NCI-H146 treated with DMSO at 0.1 percent for 48 hours (cell line): ENCODE results near the gene OSBP.
"Not testable (repeated sequence)": the region's sequence is repeated elsewhere in the genome, so short reads cannot be mapped to it uniquely, and the experiment has no call there.

Experiments
- DNase-seq: peaks from one replicate; lab custom pipeline; 2025; ENCODE audit not compliant: unreplicated experiment; lab: John Stamatoyannopoulos, UW

Gene OSBP

GRCh38 chr11:59615637-59616395 lies at the start of gene OSBP:
TSS of gene OSBP (minus strand) at chr11:59615774. CDS start at chr11:59615664, 110 bp downstream.
- peak; percentile 100 for DNase-seq

GRCh38 chr11:59660621-59661020 lies 45.0 kb upstream of the OSBP start:
- DNase-seq = no peak

GRCh38 chr11:59659981-59660380 lies 44.4 kb upstream of the OSBP start:
- no peak for DNase-seq

GRCh38 chr11:59658036-59658435 lies 42.5 kb upstream of the OSBP start:
- DNase-seq = no peak

GRCh38 chr11:59654893-59655292 lies 39.3 kb upstream of the OSBP start:
- DNase-seq = no peak

- no peak for DNase-seq
Measured at GRCh38 chr11:59647245-59647980, 31.8 kb upstream of the OSBP start.

- DNase-seq = no peak
Measured at GRCh38 chr11:59644528-59644927, 29.0 kb upstream of the OSBP start.

GRCh38 chr11:59643390-59643789 lies 27.8 kb upstream of the OSBP start:
- DNase-seq = no peak

- DNase-seq = no peak
Measured at GRCh38 chr11:59641156-59641555, 25.6 kb upstream of the OSBP start.

- no peak for DNase-seq
Measured at GRCh38 chr11:59630493-59630892, 14.9 kb upstream of the OSBP start.

- no peak for DNase-seq
Measured at GRCh38 chr11:59629996-59630395, 14.4 kb upstream of the OSBP start.

GRCh38 chr11:59626969-59627368 lies 11.4 kb upstream of the OSBP start:
- not testable (repeated sequence) for DNase-seq

- DNase-seq = no peak
Measured at GRCh38 chr11:59625703-59626102, 10.1 kb upstream of the OSBP start.

- no peak for DNase-seq
Measured at GRCh38 chr11:59617876-59618275, 2.3 kb upstream of the OSBP start.

GRCh38 chr11:59616396-59616982 lies 915 bp upstream of the OSBP start:
- DNase-seq = peak; percentile 32

GRCh38 chr11:59615120-59615636 lies 396 bp downstream of the OSBP start:
- peak; percentile 23 for DNase-seq

- no peak for DNase-seq
Measured at GRCh38 chr11:59614277-59615119, 1.1 kb downstream of the OSBP start.

GRCh38 chr11:59611570-59612565 lies 3.7 kb downstream of the OSBP start:
- DNase-seq = peak; percentile 77

GRCh38 chr11:59610289-59610688 lies 5.3 kb downstream of the OSBP start:
- no peak for DNase-seq
